Measurements from ENCODE around the gene ODAD4. TPM values are rescaled to one million over a fixed set of nuclear protein-coding genes. Genes with fewer than 3 reads are reported as not detected.

ODAD4 gene
- total RNA-seq, 1 experiment from 2014 or later: 0.98 TPM

GRCh38 chr17:42001729-42002128, 71.3 kb downstream of the ODAD4 start:
- H3K36me3 ChIP-seq (ENCODE audit: control insufficient read depth in 1 of 2, insufficient read depth in 2 of 2, low read length in 2 of 2): peaks cover 19 to 25% of the 10 kb centered on the region in 2 experiments
- ChIA-PET RAD21 (ENCODE audit: low non-redundant PET in 1 of 2, low total read pairs in 2 of 2, uncharacterized antibody in 2 of 2, unreplicated experiment in 2 of 2) (no interaction called here), CTCF (no interaction called here), POLR2A (interaction anchor here (1.3 kb wide), 1 partner anchor 18 kb away, joined by 3 read pairs; the partner anchor contains the start of gene NKIRAS2)
- no peak overlapping the region for H3K4me2 ChIP-seq (ENCODE audit: low read length)
- ATAC-seq (no peak), DNase-seq (ENCODE audit: low read depth, low spot score) (no peak)
- H4K20me1 ChIP-seq (ENCODE audit: insufficient read depth): peaks cover 13% of the 10 kb centered on the region; the same call in 1 of the 2 replicates
- no peak overlapping the region for H3K9ac ChIP-seq (ENCODE audit: low read length)
- no peak overlapping the region for H2AFZ ChIP-seq (ENCODE audit: low read depth, low read length, poor library complexity, severe bottlenecking)
- peaks cover 12 to 29% of the 10 kb centered on the region in 2 experiments for H3K4me1 ChIP-seq (ENCODE audit: control insufficient read depth in 1 of 2, insufficient read depth in 2 of 2, low read length in 2 of 2)
- no peak overlapping the region for H3K27ac ChIP-seq (ENCODE audit: low read depth, low read length)
- H3K9me2 ChIP-seq (ENCODE audit: insufficient read depth): no peaks in the 10 kb centered on the region
- intact Hi-C loops (cut with micrococcal nuclease): no loop called here
- no peak overlapping the region for H3K4me3 ChIP-seq (replicated peaks in 1 of 2; ENCODE audit: low read depth in 1 of 2, low read length in 2 of 2)
- no peak for TF ChIP-seq ELF1 (IDR thresholded peaks at IDR 0.05; ENCODE audit: borderline replicate concordance, low read depth)
- H3K79me2 ChIP-seq (ENCODE audit: insufficient read depth, low read length): peaks cover 65% of the 10 kb centered on the region
- H3K27me3 ChIP-seq (ENCODE audit: insufficient read depth, low read length): no peaks in the 10 kb centered on the region
- no peaks in the 10 kb centered on the region for H3K9me3 ChIP-seq (ENCODE audit: control insufficient read depth in 1 of 2, insufficient read depth in 1 of 2, low read depth in 1 of 2, low read length in 2 of 2)
- no TSS peak for BruUV-seq (replicated peaks)

GRCh38 chr17:42002175-42002791, 71.9 kb downstream of the ODAD4 start:
- no peak for ATAC-seq
- ChIA-PET CTCF (no interaction called here), RAD21 (ENCODE audit: low non-redundant PET in 1 of 2, low total read pairs in 2 of 2, uncharacterized antibody in 2 of 2, unreplicated experiment in 2 of 2) (no interaction called here), POLR2A (interaction anchor here (1.3 kb wide), 1 partner anchor 18 kb away, joined by 3 read pairs; the partner anchor contains the start of gene NKIRAS2)
- no peak overlapping the region for H3K4me2 ChIP-seq (ENCODE audit: low read length)
- peaks cover 6 to 23% of the 10 kb centered on the region in 2 experiments for H3K4me1 ChIP-seq (ENCODE audit: control insufficient read depth in 1 of 2, insufficient read depth in 2 of 2, low read length in 2 of 2)
- H3K27ac ChIP-seq (ENCODE audit: low read depth, low read length): no peak overlapping the region
- no peaks in the 10 kb centered on the region for H3K9me2 ChIP-seq (ENCODE audit: insufficient read depth)
- H3K27me3 ChIP-seq (ENCODE audit: insufficient read depth, low read length): no peaks in the 10 kb centered on the region
- no peaks in the 10 kb centered on the region for H3K9me3 ChIP-seq (ENCODE audit: control insufficient read depth in 1 of 2, insufficient read depth in 1 of 2, low read depth in 1 of 2, low read length in 2 of 2)
- intact Hi-C loops (cut with micrococcal nuclease): no loop called here
- H4K20me1 ChIP-seq (ENCODE audit: insufficient read depth): peaks cover 8% of the 10 kb centered on the region; the same call in 1 of the 2 replicates
- H3K79me2 ChIP-seq (ENCODE audit: insufficient read depth, low read length): peaks cover 71% of the 10 kb centered on the region
- no TSS peak for BruUV-seq (replicated peaks)
- H3K9ac ChIP-seq (ENCODE audit: low read length): no peak overlapping the region
- DNase-seq (ENCODE audit: low read depth, low spot score): no peak
- H3K36me3 ChIP-seq (ENCODE audit: control insufficient read depth in 1 of 2, insufficient read depth in 2 of 2, low read length in 2 of 2): peaks cover 19 to 20% of the 10 kb centered on the region in 2 experiments
- no peak overlapping the region for H3K4me3 ChIP-seq (replicated peaks in 1 of 2; ENCODE audit: low read depth in 1 of 2, low read length in 2 of 2)
- H2AFZ ChIP-seq (ENCODE audit: low read depth, low read length, poor library complexity, severe bottlenecking): no peak overlapping the region
- TF ChIP-seq CEBPB (IDR thresholded peaks at IDR 0.05; ENCODE audit: low read depth): no peak
- no peak for TF ChIP-seq SP1 (IDR thresholded peaks at IDR 0.05; ENCODE audit: low read depth)
- no peak for TF ChIP-seq JUND (IDR thresholded peaks at IDR 0.05)
- no peak for TF ChIP-seq ZNF274 (IDR thresholded peaks at IDR 0.05; ENCODE audit: low read depth, low read length)
- TF ChIP-seq CBX3 (IDR thresholded peaks at IDR 0.05; ENCODE audit: low read depth): no peak
- TF ChIP-seq CTCF (IDR thresholded peaks at IDR 0.05 in 2 of 3, conservative IDR thresholded peaks at IDR 0.05 in 1 of 3; ENCODE audit: borderline replicate concordance in 1 of 3, insufficient read depth in 1 of 3, low read depth in 2 of 3, low read length in 2 of 3): no peak
- TF ChIP-seq YY1 (IDR thresholded peaks at IDR 0.05; ENCODE audit: extremely low read depth, insufficient replicate concordance, low read depth, low read length): no peak
- TF ChIP-seq ZFX (IDR thresholded peaks at IDR 0.05): no peak
- TF ChIP-seq SIN3A (IDR thresholded peaks at IDR 0.05; ENCODE audit: low read depth): no peak
- no peak for TF ChIP-seq POLR2AphosphoS5 (IDR thresholded peaks at IDR 0.05; ENCODE audit: low read depth, low read length)
- no peak for TF ChIP-seq ELF1 (IDR thresholded peaks at IDR 0.05; ENCODE audit: borderline replicate concordance, low read depth)
- TF ChIP-seq SRF (IDR thresholded peaks at IDR 0.05; ENCODE audit: low read depth): no peak
- TF ChIP-seq ATF3 (IDR thresholded peaks at IDR 0.05): no peak
- no peak for TF ChIP-seq REST (IDR thresholded peaks at IDR 0.05; ENCODE audit: low read depth)
- no peak for TF ChIP-seq EGR1 (IDR thresholded peaks at IDR 0.05; ENCODE audit: low read depth)
- TF ChIP-seq EZH2phosphoT487 (IDR thresholded peaks at IDR 0.05; ENCODE audit: borderline replicate concordance): no peak
